Measurements from ENCODE around the gene SLIT1.

The SLIT1 gene

GRCh38 chr10:97078261-97078937 is 107.4 kb downstream of the SLIT1 start:
- no peak for DNase-seq

GRCh38 chr10:97076781-97077180 is 109.0 kb downstream of the SLIT1 start:
- no peak for DNase-seq

GRCh38 chr10:97075961-97076525 is 109.7 kb downstream of the SLIT1 start:
- no peak for DNase-seq

DNA sequence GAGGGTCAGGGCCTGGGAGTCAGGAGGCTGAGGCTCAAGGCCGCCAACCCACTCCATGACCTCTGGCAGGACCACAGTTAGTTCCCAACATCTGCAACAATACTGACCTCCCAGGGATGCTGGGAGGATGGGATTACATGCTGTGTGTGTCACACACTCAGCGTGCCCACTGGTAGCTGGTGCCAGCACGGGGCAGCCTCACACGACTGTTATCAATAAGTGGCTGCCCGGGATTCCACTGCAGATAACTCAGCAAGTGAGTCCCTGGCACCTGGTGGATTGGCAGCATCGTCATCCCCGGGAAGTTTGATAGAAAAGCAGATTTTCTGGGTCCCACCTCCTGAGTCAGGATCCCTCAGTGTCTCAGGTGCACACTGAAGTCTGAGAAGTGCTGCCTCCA is 110.3 kb downstream of the SLIT1 start:
- no peak for DNase-seq

DNA sequence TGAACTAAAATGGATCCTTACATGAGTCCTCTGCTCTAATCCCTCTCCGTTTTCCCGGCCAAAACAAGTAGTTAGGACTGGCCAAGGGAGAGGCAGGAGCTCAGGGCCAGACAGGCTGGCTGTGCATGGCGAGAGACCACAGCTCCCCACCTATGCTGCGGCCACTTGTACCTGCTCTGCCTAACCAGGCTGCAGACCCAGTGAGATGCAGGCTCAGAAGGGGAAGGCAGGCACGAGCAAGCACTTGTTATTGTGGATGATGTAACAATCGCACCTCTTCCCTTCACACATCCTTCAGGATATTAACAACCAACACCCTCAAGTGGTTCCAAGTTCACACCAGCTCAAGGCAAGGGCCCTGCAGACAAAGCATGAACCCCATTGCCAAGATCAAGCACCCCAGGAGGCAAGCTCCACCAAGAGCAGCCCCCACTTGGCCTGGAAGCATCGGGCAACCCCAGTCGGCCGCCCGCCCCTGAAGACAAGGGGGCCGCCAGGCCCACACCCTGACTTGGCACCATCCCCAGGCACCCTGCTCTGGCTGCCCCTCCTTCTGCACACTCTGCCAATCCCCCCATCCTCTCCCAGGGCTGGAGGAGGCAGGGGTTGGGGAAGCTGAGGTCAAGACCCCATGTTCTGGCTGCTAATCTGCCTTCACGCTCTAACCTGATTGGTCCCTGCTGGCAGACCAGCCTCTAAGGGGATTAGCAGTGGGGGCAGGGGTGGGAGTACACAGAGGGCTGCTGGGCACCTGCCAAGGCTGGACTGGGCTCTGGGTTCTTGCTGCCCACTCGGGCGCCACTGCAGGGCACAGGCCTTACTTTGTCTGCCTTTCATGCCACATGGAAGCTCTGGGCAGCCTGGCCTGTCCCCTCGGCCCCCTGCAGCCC is 111.3 kb downstream of the SLIT1 start:
- no peak for DNase-seq

- DNase-seq = peak; percentile 89
These were observed 112.7 kb downstream of the SLIT1 start for GRCh38 chr10:97072851-97073665.

GRCh38 chr10:97071496-97071895 is 114.3 kb downstream of the SLIT1 start:
- no peak for DNase-seq

DNA sequence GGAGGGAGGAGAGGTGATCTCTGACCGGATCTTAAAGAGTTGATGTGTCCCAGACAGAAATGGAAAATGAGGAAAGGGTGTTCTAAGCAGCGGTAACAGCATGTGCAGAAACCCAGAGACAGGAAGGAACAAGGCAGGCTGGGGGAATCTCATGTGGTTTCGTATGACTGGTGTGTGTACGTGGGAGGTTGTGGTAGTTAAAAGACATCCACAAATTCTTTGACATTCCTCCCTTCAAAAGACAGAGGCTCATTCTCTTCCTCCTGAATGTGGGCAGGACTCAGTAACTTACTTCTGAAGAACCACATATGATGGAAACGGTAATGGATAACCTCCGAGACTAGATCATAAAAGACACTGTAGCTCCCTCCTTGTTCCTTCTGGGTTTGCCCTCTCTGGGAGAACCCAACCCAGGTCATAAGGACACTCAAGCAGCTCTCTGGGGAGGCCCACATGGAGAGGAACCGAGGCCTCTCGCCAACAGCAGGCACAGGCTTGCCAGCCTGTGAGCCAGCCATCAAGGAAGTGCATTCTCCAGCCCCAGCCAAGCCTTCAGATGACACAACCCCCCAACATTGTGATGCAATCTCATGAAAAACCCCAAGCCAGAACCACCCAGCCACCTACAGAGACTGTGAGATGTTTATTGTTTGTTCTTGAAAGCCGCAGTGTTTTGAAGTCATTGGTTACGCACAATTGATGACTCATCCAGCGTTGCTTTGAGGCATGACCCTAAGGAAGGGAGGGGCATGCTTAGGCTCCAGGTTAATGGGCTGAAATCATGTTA is 116.0 kb downstream of the SLIT1 start:
- no peak for DNase-seq

GRCh38 chr10:97069026-97069425 is 116.7 kb downstream of the SLIT1 start:
- no peak for DNase-seq

GRCh38 chr10:97067716-97068391 is 117.9 kb downstream of the SLIT1 start:
- DNase-seq = no peak

DNA sequence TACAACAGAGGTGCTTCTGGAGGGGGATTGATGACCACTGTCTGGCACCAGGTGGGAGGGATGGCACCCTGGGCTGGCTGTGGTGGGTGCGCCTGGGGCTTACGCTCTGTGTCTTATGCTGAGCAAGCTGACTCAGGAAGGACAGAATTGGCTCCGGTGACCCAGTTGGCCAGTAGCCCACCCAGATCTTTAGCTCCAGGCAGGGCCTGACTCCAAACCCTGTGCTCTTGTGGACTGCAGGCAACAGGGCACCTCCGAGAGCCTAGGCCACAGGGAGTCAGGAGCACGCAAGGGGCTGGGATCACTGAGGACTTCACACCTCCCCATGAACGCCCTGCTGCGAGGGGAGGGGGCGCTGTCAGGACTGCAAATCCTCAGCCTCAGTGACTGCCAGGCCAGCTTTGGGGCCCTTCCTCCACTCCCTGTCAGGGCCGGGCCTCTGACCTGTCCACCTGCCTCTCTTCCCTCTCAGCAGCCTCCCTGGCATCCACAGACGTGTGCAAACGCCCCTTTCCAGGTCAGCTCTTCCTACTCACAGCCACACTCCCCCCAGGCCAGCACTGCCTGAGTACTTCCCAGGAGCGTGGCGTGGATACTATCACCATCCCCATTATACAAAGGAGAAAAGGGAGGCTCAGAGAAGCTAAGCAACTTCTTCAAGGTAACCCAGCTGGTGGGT is 118.7 kb downstream of the SLIT1 start:
- no peak for DNase-seq

DNA sequence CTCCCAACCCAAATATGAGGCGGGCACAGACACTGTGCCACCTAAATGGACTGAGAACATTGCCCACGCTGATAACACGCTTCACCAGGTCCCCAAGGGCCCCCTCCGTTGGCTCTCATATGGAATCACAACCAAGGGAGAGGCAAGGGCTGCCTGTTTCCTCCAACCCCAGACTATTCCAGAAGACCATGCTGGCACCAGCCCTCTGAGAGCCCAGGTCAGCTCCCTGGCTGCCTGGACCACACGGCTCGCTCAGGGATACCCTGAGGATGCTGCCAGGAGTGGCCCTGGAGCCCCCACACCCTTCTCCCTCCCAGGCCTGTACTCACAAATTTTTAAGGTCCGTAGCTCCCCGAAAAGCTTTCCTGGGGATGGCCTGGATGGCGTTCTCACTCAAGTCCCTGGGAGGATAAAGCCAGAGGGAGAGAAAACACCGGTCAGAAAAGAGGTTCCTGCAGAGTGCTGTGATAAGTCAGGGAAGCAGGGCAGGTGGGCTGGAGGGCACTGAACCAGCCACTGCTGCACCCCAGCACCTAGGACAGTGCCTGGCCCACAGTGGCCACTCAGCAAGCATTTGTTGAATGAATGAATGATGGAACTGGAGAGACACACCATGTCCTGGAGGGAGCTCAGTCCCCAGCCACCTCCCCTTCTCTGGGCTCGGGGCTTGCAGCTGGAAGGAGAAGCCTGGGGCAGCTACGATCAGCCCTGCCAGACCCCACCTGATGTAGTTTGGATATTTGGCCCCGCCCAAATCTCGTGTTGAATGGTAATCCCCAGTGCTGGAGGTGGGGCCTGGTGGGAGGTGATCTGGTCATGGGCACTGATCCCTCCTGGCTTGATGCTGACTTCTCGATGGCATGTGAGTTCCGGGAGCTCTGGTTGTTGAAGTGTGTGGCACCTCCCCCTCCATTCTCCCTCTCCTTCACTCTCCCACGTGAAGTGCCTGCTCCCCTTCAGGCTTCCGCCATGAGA is 119.8 kb downstream of the SLIT1 start:
- DNase-seq = no peak

GRCh38 chr10:97065128-97065527 is 120.6 kb downstream of the SLIT1 start:
- DNase-seq = peak; percentile 70

DNA sequence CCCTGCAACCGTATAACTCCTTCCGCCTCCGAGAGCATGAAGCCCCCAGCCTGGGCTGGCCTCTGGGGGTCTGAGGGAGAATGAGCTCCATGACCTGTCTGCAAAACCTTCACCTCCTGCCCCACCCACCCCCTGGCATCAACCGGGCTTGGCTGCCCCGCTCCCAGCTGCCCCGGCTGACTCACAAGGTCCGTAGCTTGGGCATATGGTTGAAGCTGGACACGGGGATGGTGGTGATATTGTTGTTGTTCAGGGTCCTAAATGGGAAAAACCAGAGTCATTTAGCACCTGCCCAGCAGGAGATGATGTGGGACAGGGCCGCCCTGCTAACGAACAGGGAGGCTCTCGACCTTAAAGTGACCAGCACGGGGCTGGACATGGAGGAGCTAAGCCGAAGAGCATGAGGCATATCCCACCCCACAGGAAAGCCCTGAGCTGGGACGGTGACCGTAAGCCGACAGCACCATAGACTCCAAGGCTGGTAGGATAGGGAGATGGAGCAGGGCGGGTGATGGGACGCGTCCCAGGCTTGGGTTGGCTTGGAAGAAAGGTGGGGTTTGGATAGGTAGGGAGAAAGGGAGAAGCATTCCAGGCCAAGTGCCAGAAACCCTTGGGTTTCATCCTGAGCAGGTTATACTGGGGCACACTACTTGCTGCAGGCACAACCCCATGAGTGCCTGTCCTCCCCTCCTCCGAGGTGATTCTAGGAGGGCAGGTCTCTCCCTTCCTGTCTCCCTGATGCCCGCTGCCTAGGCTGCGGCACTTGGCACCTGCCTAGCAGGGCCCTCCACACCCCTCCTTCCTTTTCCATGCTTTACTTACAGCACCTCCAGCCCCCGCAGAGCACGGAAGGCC is 121.5 kb downstream of the SLIT1 start:
- no peak for DNase-seq

GRCh38 chr10:97063271-97063982 is 122.3 kb downstream of the SLIT1 start:
- DNase-seq = no peak

DNA sequence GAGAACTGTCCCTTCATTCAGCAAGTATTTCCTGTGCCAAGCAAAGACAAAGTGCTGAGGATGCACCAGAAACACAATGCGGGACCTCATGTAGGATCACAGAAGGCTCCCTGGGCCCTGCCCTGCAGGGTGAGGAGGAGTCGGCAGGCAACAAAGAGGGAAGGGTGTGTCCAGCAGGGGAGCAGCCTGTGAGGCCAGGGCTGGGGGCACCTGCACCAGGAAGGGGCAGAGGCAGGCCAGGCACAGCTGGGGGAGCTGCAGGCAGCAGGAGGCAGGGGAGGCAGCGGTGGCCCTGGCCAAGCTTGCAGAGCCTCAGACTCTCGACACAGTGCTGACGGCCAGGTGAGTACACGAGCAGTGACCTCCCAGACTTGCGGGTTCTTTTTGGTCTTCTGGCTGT is 123.3 kb downstream of the SLIT1 start:
- no peak for DNase-seq

GRCh38 chr10:97062046-97062445 is 123.7 kb downstream of the SLIT1 start:
- DNase-seq = no peak

GRCh38 chr10:97061423-97061822 is 124.3 kb downstream of the SLIT1 start:
- no peak for DNase-seq
